GM21825 (cell line): ENCODE measurements around the gene WWOX.

Source experiments
- ATAC-seq: cut with Tn5 transposase; IDR thresholded peaks from one replicate; pipeline ENCODE4 v1.9.1; 2021; ENCODE audit warnings: mild to moderate bottlenecking, moderate library complexity; ENCODE audit not compliant: unreplicated experiment

Gene WWOX

DNA sequence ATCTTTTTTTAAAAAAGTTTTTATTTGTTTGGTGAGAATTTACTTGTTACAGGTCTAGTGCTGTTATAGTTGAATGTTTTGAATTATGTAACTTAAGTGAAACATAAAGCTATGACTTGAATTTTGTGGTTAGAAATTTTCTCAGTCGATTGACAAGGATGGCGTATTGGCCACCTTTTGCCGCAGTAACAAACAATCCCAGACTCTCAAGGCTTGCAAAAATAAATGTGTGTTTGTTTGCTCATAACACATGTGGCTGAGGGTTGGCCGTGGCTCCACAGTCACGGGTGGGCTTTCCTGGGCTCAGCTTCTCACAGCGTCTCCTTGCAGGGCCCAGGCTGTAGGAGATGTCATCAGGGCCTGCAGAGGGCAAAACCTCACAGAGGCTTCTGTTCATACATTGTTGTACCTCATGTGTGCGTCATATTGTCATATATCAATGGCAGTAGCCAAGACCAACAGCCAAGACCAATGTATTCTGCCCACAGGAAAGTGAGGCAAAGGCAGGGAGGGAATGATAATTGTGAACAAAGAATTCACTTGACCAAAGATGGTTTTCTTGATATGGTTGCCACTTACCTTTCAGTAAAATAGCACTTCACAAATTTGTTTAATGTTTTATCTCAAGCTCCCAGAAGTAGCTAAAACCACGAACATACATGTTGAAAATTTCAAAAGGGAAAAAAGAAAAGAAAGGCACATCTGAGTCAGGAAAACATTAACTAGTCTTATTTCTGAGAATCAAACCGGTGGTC lies 93.5 kb downstream of the WWOX start:
- ATAC-seq = no peak

DNA sequence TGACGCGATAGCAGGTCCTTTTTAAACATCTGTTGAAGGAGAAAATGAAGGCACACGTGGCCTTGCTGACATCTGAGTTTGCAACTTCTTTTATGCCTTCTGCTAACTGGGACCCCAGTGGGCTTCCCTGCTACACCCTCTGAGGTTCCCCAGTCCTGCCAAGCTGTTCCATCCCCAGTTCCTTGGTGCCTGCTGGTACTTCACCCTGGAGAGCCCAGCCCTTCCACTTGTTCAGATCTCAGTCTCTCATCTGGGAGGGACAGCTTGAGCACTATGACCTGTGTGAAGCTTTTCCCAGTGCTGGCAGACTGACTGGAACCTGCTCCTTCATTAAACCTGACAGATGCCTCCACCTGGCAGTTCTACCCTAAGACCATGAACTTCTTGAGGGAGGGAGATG lies 95.5 kb downstream of the WWOX start:
- no peak for ATAC-seq

DNA sequence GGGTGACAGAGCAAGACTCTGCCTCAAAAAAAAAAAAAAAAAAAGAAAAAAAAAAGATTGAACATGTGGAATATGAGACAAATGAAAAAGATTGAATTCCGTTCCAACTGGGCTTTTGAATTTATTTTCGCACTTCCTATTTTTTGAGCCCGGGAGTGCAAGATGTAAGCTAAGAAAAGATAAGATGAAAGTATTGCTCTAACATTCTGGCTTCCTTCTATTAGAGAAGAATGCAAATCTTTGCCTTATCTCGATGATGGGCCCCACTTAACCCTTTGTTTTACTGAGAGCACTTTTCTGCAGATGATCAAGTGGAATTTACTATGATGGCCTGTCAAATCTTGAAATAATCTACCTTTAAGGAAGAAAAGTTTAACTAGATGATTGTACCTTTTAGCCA lies 96.3 kb downstream of the WWOX start:
- ATAC-seq = no peak

DNA sequence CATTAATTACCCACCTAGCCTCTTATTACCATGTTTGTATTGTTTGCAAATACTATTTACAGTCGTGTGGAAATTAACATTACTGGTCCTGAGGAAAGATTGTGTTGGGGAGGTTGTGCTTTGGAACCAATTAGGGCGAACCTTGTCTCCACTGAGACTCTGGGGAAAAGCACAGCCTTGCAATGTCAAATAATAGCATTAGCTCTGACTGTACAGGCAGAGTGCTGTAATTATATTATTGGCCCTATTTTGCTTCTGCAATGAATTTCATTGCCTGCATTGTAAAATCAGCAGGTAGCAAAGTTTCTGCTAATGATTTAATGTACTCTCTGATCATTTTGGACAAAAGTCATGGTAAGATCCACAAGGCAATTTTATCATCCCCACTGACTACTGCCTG lies 97.0 kb downstream of the WWOX start:
- no peak for ATAC-seq

DNA sequence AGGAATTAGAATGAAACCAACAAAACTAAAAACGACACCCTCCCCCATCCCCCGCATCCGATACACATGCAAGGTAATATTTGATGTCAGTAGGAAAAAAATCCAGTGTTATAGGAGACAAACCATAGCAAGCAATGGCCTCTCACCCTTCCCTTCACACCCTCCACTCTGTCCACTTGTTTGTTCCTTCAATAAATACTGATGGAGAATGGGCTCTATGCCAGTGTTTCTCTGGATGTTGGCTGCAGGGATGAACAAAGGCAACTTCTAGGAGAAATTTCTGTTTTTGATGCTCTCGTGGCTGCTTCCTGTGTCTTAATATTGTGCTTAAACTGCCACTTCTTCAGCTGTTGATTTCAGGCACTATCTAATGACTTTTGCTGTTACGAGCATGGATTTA lies 98.8 kb downstream of the WWOX start:
- no peak for ATAC-seq

- no peak for ATAC-seq
These were observed 100.0 kb downstream of the WWOX start for GRCh38 chr16:78199325-78200022.

GRCh38 chr16:78200023-78200389 lies 100.6 kb downstream of the WWOX start:
- ATAC-seq = no peak

- no peak for ATAC-seq
These were observed 101.2 kb downstream of the WWOX start for GRCh38 chr16:78200623-78201096.

- ATAC-seq = no peak
These were observed 106.1 kb downstream of the WWOX start for GRCh38 chr16:78205506-78205905.

DNA sequence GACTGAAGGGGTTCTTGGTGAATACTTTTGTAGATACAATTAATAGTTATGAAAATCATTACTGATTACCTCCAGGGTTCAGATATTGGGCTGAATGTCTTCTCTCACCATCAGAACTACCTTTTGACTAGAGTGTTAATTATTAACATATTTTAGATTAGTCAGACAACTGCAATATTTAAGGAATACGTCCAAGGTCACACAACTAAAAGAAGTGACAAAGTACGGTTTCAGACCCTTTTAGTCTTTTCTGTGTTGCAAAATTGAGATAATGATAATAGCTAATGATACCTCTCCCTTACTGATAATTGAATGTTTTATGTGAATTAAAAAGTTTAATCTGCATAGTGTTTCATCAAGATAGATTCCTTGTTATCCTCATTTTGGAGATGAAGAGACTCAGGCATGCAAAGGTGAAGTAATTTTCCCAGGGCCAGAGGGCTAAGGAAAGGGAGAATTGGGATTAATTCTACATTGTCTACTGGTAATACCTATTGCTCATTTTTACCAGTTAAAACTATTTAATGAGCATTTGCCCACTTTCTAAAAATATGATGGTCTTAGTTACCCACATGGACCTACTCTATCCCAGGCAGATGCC lies 107.3 kb downstream of the WWOX start:
- ATAC-seq = no peak

GRCh38 chr16:78209951-78210661 lies 110.7 kb downstream of the WWOX start:
- ATAC-seq = no peak

GRCh38 chr16:78211020-78211599 lies 111.7 kb downstream of the WWOX start:
- no peak for ATAC-seq

DNA sequence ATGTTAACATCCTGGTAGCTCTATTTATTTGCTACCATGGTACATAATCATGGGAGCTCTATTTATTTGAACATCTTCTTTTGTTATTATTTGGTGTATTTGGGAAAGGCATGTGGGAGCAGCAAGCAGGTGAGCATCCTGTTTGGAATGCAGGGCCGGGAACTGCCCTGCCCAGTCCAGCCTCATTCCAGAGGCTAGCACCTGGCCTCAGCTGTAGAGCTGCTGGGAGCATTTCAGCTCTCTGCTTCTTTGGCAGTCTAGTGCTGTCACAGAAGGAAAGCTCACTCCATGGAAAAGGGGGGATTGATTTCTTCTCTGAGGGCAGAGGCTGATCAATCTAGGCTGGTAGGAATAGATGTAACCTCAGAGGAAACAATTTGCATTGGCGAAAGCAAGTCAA lies 112.5 kb downstream of the WWOX start:
- ATAC-seq = no peak

DNA sequence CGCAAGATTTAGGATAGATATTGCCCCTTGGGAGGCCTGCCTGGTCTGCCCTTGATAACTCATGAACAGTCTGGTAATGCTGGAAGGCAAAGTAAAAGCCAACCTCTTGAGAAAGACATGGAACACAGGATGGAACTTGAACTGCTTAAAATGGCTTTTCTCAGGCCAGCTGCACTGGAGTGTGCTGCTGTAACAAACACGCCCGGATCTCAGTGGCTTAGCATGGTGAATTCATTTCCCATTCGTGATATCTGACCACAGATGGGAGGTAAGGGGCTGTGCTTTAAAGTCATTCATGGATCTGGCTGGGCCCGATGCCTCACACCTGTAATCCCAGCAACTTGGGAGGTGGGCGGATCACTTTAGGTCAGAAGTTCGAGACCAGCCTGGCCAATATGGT lies 113.2 kb downstream of the WWOX start:
- ATAC-seq = no peak

DNA sequence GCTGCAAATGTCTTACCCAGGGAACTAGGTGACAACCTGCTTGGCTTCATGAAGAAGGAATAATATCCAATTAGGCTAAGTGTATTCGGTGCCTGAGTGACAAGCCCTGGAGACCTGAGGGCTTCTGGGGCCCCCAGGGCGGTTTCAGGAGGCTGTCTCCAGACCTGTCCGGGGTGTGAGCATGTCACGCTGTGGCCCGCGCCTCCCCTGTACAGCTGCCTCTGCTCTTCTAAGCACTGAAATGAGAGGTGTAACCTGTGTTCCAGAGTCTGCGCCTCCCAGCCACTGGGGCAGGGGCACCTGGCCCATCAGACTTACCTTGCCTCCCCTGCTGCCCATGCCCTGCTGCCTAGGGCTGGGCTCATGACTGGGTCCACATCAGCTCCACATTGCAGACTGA lies 114.3 kb downstream of the WWOX start:
- ATAC-seq = no peak

DNA sequence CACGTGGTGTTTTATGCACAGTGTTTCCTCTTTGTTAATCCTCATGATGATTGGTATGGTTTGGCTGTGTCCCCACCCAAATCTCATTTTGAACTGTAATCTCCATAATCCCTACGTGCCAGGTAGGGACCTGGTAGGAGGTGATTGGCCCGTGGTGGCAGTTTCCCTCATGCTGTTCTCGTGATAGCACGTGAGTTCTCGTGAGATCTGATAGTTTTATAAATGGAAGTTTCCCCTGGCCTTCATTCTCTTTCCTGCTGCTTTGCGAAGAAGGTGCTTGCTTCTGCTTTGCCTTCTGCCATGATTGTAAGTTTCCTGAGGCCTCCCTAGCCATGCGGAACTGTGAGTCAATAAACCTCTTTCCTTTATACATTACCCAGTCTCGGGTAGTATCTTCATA lies 115.8 kb downstream of the WWOX start:
- ATAC-seq = no peak

GRCh38 chr16:78216166-78216745 lies 116.8 kb downstream of the WWOX start:
- no peak for ATAC-seq

GRCh38 chr16:78217276-78217675 lies 117.8 kb downstream of the WWOX start:
- no peak for ATAC-seq

- no peak for ATAC-seq
These were observed 118.8 kb downstream of the WWOX start for GRCh38 chr16:78218279-78218678.

DNA sequence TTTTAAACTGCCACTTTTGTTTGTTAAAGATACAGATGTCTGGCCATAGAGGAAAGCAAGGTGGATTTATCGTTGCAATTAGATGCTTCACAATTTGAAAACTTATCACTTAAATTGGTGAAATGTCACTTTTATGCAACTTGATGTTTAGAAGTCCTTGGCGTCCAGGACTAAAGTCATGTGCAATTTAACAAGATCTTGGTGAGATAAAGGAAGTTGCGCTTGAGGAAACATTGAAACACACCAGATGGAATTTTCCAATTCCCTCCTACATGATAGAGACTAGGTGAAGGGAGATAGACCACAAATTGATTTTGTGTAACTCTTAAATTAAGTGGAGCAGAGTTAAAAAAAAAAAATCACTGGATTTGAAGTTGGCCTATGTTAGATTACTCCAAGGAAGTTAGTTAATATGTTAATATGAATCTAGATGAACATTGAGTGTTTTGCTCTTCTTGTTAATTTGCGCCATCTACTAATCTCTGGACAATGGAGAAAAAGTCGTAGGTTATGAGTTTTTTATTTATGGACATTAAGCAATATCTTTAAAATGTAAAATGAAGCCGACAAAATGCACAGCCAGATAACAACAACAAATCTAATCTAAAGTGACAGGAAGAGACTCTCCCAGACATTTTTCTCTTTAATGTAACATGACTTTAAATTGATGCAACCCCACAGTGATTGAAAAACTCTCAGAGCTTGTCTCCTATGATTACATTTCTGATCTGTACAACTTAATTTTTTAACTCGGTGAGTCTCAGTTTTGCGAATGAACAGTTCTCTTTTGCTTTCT lies 119.6 kb downstream of the WWOX start:
- no peak for ATAC-seq
